Activated CD4-positive, alpha-beta T cell treated with anti-CD3 and anti-CD28 coated beads for 48 hours (primary cell): ENCODE data around the gene RAP1GAP.

Experiments
- DNase-seq: peaks from one replicate; pipeline ENCODE4 v3.0.0-alpha.2; 2020

The RAP1GAP gene

DNA sequence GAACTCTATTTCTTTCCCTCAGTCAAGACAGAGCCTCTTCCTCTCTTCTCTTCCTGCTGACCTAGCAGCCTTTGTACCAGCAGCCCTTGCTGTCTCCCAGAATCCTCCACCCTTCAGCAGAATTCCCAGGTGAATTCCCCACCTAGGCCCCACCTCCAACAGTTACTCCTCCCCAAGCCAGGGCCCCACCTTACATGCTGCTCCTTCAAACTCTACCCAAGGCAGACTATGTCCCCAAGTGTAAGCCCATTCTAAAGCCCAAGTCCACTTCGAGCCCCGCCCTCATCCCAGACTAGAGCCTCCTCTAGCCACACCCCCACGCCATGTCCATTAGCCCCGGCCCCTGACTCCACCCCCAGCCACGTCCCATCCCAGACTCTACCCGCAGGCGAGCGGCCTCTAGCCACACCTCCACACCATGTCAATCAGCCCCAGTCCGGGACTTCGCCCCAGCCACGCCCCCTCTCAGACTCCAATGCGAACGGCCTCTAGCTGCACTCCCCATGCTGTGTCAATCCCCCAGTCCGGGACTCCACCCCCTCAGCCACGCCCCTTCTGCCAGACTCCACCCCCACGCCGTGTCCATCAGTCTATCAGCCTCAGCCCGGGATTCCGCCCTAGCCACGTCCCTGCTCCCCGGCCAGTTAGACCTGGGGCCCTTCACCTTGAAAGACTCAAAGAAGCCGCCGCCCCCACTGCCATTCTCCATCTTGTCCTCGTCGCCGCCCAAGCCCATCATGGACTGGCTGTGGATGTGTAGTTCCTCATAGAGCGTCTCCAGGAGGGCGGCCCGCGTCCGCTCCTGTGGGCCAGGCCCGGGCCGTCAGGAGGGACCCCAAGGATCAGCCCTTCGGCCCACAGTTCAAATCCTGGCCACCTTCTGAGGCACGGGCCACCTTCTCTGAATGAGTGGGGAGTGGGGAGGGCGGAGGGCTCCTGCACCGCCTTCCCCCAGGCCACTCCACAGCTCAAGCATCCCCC, 61.3 kb downstream of the RAP1GAP start:
- peak; percentile 84 for DNase-seq

DNA sequence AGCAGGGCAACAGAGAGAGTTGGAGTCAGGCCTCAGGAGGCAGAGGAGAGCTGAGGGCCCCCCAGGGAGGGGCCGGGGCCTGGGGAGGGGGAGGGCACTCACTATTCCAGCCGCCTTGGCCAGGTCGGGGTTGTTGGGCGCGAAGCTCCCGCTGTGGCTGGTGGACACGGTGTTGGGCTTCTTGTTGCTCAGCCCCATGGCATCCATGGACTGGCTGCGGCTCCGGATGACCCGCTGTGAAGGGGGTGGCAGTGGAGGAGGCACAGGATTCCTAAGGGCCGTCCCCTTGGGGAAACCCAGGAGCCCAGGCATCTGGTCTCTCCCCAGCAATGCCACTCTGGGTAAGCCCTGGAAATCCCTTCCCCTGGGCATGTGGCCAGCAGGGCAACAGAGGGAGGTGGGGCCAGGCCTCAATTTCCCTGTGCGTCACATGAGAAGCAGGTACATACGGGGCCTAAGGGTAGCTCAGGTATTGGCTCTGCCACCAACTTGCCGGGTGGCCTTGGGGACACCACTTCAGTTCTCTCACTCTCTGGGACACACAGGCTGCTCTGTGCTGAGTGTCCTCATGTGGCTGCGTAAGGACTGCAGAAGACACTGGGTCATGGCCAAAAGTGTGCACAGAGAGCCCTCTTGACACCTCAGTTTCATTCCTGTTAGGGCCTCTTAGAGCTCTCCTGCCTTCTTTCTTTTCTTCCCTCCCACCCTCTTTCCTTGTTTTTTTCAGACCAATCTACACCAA, 63.0 kb downstream of the RAP1GAP start:
- no peak for DNase-seq

DNA sequence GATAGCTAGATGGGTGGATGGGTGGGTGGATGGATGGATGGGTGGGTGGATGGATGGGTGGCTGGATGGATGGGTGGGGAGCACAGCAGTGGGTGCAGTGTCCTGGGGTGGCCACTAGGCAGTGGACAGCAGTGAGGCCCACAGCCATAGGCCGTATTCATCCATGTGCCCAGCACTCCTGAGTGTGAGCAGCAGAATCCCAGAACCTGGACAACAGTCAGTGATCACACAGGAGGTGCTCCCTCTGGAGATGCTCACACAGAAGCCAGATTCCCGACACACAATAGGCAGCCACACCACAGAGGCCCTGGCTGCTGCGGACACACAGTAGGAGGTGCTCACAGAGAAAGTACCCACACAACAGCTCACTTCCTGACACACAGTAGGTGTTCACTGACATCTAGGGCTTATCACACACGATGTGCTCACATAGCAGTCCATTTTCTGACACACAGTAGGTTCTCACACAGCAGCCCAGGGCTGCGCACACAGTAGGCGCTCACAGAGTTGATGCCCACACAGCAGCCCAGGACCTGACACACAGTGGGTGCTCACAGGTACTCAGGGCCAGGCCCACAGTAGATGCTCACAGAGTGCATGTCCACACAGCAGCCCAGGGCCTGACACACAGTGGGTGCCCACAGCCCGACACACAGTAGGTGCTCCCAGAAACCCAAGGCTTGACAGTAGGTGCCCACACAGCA, 64.0 kb downstream of the RAP1GAP start:
- no peak for DNase-seq

DNA sequence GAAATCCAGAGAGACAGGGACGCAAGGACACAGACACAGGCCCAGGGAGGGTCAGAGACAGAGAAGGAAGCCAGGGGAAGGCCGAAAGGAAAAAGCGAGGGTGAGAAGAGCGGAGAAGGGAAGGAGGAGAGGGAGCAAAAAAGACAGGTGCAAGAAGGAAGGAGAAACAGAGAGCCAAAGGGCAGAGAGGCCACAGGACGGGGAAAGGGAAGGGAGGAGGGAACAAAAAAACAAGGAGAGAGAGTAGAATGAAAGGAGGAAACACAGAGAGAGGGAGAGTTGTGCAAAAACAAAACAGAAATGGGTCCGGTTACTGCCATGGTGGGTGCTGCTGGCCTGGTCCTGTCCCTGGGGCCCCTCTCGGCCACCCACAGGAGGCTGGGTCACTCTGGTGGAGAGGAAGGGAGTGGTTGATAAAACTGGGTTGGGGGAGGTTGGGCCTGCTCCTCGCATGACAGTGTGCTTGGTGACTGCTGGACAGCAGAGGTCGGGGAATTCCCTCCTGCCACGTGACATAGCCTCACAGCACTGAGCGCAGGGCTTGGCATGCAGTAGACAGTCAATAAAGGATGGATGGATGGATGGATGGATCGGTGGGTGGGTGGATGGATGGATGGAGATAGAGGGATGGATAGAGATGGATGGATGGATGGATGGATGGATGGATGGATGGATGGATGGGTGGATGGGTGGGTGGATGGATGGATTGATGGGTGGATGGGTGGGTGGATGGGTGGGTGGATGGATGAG, 64.8 kb downstream of the RAP1GAP start:
- no peak for DNase-seq

DNA sequence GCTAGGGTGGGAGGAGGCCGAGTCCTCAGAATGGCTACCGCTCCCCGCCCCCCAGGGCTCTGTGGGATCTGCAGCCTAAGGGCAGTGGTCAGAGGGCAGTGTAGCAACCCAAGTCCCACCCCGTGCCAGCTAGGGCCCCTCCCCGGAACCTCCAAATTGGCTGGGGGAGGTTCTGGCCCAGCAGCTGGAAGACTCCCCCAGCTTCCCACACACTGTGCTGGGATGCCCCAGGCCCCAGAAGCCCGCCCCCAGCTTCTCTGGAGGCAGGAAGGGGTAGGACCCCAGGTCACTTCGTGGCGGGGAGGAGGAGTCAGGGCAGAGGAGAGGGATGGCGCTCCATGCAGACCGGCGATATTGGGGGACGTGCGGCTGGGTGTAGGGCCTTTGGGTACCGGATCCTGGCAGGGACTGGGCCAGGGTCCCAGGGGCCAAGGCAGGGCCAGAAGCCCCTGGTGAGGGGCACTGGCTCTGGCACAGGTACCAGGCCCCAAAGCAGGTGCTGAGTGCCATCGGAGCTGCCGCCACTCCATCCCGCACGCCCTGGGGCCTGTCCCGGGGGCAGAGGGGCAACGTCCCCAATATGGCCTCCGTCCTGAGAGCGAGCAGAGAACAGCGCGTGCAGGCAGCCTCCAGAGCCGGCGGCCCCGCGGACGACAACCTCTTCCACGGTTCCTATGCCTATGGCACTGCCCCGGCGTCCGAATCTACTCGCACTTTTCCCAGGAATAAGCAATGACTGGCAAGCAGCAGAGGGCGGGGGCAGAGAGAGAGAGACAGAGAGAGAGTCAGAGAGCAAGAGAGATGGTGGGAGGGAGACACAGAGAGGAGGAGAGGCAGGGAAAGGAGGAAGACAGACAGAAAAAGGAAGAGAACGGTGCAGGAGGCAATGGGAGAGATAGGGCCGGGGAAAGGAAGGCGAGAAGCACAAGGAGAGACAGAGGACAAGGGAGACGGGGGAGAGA, 65.7 kb downstream of the RAP1GAP start:
- DNase-seq: no peak

DNA sequence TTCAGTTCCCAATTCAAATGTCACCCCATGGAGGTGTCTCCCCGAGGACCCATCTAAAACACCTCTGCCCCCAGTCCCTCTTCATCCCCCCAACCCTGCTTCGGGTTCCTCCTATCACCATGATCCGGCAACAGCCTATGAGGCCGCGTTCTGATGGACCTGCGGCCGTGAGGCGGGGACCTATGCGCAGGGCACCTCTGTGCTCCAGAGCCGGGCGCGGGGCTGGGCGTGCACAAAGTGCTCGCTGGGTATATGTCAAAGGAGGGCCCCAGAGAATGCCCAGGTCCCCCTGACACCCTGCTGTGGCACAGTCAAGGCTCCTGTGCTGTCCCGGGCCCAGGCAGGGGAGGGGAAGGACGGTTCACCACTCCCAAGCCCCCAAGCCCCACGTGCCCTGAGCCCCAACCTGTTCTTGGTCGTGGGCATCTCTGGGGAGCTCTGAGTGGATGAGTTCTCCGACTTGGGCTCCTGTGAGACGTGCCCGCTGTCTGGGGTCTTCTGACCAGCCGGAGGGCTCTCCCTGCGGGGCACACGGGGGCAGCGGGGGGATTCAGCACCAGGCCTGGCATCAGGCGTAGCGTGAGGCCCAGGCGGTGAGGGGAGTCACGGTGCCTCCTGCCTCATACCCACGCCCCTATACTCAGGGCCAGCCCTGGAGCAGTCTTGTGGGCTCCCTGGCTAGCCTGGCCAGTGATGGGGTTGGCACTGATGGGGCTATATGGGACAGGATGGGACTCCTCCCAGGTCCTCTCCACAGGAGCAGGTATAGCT, 67.7 kb downstream of the RAP1GAP start:
- no peak for DNase-seq

DNA sequence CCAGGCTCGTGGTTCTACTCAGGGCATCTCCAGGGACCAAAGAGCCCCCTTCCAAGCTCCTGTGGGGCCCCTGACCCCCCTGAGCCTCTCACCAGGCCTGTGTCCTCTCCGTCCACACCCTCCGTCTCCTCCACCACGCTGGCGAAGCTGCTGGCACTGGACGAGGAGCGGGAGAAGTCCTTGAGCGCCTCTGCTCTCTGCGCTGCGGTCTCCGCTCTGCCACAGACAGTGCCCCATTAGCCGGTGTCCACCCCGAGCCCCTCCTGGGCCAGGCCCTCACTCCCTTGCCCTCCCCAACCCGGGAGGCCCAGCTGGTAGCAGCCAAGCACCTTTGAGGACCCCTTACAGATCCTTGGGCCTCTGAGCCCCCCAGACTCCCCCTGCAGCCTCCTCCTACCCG, 69.8 kb downstream of the RAP1GAP start:
- DNase-seq: no peak

DNA sequence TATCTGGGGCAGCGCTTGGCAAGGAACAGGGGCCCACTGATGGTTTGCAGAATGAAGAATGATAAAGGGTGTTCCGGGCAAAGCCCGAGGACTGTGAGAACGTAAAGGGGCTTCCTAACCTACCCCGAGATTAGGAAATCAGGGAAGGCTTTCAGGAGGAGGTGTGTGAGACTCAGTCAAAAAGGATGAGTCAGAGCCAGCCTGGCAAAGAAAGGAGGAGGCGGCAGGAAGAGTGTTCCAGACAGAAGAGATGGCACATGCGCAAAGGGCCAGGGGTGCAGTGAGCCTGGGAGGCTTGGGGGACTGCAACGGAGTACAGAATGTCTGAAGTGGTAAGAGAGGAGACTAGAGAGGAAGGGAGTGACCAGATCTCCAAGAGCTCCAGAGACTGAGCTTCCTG, 70.3 kb downstream of the RAP1GAP start:
- no peak for DNase-seq

DNA sequence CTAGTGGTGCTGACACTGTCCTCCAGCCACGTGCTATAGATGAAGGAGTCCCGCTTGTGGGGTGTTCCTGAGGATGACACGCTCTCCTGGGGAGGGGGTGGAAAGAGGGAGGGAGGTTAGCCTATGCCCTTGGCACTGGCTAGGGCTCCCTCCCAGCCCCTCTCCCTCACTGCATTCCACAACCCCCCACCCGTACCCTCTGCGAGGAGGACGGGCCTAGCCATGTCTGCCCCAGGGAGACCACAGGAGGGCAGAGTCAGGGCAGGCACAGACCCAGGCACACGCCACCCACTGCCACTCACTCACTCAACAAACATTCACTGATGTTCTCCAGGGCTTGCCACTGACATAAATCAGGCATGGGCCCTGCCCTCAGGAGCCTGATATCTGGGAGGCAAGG, 70.7 kb downstream of the RAP1GAP start:
- no peak for DNase-seq

DNA sequence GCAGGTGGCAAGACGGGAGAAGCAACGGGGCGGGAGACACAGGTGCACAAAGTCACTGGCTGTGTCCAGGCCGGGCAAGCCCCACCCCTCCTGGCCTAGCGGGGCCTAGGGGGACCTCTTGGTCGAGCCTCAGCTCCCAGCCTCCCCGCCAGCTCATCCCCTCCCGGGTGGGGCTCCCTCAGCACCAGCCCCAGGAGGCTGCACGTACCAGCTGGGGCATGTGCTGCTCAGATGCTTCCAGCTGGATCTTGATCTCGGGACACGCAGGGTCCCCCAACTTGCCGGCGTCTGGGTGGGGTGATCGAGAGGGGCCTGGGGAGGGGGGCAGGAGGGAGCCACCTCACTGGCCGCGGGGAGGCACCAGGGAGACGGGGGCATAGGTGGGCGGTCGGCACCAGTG, 71.4 kb downstream of the RAP1GAP start:
- DNase-seq: no peak

DNA sequence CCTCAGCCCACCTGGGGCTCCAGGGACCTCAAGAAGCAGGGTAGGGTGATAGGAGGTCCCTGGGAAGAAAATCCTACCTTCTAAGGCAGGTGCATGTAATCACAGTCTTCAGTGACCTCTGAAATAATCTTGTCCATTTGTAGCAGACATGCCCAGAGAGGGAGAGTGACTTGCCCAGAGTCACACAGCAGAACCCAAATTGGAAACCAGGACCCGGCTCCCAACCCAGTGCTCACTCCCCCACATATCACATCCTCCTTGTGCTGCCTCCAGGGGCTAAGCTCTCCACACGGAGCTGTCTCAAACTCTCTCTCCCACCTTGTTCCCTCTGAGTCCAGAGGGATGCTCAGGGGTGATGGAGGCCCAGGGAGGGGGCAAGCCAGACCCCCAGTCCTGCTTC, 72.5 kb downstream of the RAP1GAP start:
- DNase-seq: no peak

DNA sequence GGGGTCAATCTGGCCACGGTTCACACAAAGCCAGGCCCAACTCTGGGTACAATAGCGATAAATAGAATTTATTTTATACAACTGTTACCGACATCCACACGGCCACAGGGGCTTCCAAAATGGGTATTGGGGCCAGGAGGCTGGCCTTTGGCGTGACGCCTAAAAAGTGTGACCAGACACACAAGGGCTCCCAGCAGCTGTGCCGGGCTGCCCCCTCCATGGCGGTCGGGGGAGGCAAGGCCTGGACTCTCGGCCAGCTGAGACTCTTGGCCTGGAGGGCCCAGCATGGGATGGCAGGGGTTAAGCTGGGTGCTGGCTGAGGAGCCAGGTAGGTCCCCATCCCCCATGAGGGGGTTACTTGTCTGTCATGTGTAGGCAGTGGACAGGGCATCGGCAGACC, 73.0 kb downstream of the RAP1GAP start:
- no peak for DNase-seq

DNA sequence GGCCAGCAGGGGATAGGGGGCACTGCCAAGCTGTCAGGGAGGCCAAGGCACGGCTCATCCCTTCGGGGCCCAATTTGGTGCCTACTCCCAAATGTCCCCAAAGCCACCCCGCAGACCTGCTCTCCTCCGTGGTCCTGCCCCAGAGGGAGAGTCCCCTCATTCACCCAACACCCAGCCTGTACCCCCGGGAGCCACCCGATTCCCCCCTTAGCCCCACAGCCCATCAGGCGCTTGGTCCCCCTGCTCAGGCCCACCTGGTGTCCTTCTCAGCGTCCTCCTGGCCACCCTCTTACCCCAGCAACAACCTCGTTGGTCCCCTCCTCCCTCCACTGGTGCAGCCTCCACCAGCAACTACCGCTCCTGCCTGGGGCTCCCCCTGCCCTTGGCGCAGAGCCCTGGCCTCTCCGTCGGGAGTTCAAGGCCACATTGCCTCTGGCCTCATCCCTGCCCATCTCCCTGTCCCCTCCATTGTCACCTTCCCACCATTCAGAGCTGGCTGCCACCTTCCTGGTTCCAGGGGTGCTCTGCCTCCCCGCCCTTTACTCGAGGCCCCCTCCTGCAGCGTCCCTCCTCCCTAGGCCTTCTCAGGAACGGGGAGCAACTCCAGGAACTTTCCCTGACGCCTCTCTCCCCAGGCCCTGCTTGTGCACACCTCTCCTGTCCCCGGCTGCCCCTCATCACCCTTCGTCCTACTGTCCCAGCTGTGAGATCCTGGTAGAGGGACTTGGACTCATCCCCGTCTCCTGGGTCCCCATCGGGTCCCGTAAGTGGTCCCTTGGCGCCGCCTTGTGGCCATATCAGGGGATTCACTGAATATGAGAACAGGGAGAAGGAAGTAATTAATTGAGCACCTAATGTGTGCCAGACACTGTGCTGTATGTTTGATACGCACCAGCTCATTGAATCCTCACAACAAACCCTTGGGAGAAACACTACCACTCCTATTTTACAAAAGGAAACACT, 73.9 kb downstream of the RAP1GAP start:
- DNase-seq: peak; percentile 85

DNA sequence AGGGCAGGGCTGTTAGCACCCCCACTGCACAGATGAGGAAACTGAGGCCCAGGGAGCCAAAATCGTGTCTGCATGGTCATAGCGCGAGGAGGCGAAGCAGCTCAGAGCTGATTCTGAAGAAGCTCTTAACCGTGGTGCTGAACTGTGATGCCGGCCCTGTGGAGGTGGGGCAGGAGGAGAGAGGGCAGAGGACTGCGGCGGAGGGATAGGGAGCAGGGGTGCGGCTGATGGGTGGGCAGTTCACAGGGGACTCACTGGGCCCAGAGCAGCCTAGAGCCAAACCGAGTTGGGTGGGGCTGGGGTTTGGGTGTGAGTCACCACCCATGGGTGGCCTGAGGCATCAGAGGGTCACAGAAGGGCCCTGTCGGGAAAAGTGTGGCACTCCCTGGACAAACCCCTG, 74.7 kb downstream of the RAP1GAP start:
- no peak for DNase-seq

DNA sequence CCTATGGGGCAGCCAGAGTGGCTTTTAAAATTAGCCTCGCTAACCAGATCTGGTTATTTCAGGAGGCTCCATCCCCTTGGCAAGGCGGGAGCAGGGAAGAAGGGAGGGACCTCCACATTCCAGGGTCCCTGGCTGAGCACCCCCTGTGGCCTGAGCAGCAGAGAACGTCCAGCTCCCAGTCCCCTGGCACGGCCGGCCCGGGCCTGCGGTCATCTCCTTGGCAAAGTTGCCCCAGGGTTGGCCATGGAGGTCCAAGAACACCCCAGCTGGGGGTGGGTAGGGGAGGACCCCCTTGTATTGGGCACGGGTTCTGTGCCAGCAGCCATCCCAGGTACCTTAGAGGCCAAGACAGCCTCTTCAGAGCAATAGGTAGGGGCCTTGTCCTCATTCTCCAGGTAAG, 75.9 kb downstream of the RAP1GAP start:
- no peak for DNase-seq

DNA sequence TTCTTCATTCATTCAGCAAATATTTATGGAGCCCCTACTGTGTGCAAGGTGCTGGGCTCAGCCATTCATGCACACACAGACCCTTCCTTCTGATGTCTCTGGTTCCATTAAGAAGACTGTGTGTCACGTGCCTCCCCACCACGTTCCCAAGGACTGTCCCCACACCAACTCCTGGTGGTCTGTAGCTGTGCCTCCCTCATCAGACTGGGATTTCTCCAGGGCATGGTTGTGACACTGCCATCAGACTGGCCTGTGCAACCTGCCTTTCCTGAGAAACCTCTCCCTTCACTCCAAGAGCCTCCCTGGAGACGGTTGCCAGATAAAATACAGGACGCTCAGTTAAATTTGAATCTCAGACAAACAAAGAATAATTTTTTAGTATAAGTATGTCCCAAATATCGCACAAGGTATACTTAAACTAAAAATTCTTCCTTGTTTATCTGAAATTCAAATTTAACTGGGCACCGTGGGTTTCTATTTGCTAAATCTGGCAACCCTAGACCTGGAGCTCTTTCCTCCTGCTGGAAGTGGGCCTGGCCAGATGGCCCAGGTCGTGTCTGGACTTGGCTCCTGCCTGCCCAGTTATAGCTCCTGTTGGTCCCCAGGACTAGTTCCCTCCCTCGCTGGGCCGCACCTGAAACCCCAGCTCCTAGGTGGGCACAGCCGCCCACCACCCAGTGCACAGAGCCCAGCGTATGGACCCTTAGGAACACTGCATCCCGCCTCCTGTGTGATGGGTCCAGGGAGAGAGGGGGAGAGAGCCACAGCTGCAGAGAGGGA, 76.9 kb downstream of the RAP1GAP start:
- DNase-seq: no peak

DNA sequence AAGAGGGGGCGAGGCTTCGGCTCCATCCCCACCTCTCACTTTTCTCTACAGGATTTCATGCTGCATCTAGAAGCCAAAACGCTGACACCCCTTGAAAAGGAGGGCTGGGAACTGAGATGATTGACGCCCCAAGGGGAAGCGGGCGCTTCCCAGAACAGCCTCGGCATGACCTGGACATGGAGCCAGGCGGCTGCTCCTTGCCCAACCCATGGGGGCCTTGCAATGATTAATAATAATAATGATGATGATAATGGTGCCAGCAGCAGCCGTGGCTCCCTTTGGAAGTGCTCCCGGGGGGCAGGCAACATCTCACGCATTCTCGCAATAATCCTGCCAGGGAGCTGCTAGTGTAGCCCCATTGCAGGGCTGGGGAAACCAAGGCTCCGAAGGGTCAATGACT, 78.2 kb downstream of the RAP1GAP start:
- DNase-seq: no peak

DNA sequence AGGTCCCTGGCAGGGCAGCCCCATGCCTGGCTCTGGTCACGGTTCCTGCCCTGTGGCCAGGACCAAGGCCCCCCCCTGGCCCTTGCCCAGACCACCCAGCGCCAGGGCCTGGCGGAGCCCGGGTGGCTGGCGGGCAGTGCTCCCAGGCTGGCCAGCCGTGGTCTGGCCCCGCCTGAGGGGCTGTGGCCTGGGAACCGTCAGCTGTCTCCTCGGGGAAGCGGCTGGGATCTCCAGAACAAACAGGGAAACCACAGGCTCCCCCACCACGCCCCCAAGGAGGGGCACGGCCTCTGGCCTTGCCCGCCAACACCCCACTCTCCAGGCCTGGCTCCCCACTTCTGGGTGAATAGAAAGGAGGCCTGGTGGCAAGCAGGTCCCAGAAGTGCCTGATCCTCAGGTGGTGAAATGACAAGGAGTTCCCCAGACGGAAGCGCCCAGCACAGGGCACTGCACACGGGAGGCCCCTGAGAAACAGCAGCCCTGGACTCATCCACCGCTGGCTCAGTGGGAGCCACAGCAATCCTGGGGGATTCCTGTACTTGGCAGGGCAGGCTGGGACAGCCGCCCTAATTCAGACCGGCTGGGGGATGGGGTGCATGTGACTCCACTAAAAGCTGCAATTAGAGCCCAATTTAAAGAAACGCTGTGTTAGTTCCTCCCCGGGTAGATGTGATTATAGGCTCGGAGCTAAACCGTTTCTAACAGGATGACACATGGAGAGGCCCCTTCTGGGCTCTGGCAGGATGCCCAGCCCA, 78.9 kb downstream of the RAP1GAP start:
- no peak for DNase-seq
